Panc1 (cell line): ENCODE data around the gene NEK4. TPM values are rescaled to one million over a fixed set of nuclear protein-coding genes. Genes with fewer than 3 reads are reported as not detected.
A peak's percentile ranks its signal among the peaks of the same experiment; 100 is the strongest.

Source experiments
- ATAC-seq: fragments of 200-7000 bp; cut with Tn5 transposase; 2 replicates; pipeline ENCODE4 v1.9.1; 2020; ENCODE audit warnings: mild to moderate bottlenecking, moderate library complexity
- BruUV-seq: library from RNA; stranded (reverse); fragments of 400-500 nt; replicated peaks from 2 replicates; lab custom pipeline; 2021; lab: Mats Ljungman, UMichigan
- CTCF ChIA-PET: fragments of 300-600 bp; sonication (Branson Sonifier 250); formaldehyde crosslinking; loops from one replicate; lab custom pipeline; 2022; ENCODE audit warnings: antibody characterized with exemption; lab: Charles Lee
- POLR2A ChIA-PET: fragments of 300-600 bp; sonication (Branson Sonifier 250); formaldehyde crosslinking; loops from one replicate; lab custom pipeline; 2022; ENCODE audit warnings: antibody characterized with exemption; lab: Charles Lee
- DNase-seq: peaks from one replicate; pipeline ENCODE4 v3.0.0-alpha.2; 2010; ENCODE audit warnings: low read depth, low spot score
- H3K27ac ChIP-seq: 2 replicates; pipeline ENCODE4 v1.5.1; 2011; ENCODE audit warnings: mild to moderate bottlenecking, low read length, inconsistent platforms
- H3K27me3 ChIP-seq: fragments of 200-500 bp; sonication (Bioruptor generic); 2 replicates; pipeline ENCODE4 v1.6.0; 2014; ENCODE audit warnings: low read length, inconsistent platforms; ENCODE audit not compliant: control insufficient read depth, insufficient read depth
- H3K36me3 ChIP-seq: fragments of 200-500 bp; sonication (Bioruptor generic); 2 replicates; pipeline ENCODE4 v1.5.1; 2014; ENCODE audit warnings: inconsistent platforms, mild to moderate bottlenecking, low read length, moderate library complexity; ENCODE audit not compliant: control insufficient read depth, insufficient read depth
- H3K4me1 ChIP-seq: 2 replicates; pipeline ENCODE4 v1.5.1; 2011; ENCODE audit warnings: inconsistent platforms, mild to moderate bottlenecking, low read length, moderate library complexity; ENCODE audit not compliant: control insufficient read depth, insufficient read depth
- H3K4me3 ChIP-seq, 2 experiments: 2 replicates each; pipeline ENCODE4 v1.5.1; 2011 to 2012; ENCODE audit warnings: low read depth in 2 of 2, low read length in 2 of 2, mild to moderate bottlenecking in 2 of 2, inconsistent platforms in 1 of 2, moderate library complexity in 1 of 2
- H3K9me3 ChIP-seq: fragments of 200-500 bp; sonication (Bioruptor generic); 2 replicates; pipeline ENCODE4 v1.5.1; 2014; ENCODE audit warnings: low read depth, mild to moderate bottlenecking, inconsistent platforms, low read length, moderate library complexity; ENCODE audit not compliant: control insufficient read depth, insufficient read depth
- POLR2AphosphoS5 ChIP-seq: IDR thresholded peaks from 2 replicates; pipeline ENCODE4 v1.6.1; 2012; ENCODE audit warnings: mild to moderate bottlenecking, low read depth, low read length, moderate library complexity
- SIN3A ChIP-seq: IDR thresholded peaks from 2 replicates; pipeline ENCODE4 v1.6.1; 2012; ENCODE audit warnings: low read depth, mild to moderate bottlenecking, low read length, moderate library complexity, borderline replicate concordance; ENCODE audit not compliant: insufficient read depth
- TCF7L2 ChIP-seq: IDR thresholded peaks from 2 replicates; pipeline ENCODE4 v1.6.1; 2011; ENCODE audit warnings: mild to moderate bottlenecking, low read depth, low read length, inconsistent platforms
- in situ Hi-C: cut with HindIII; loops from 2 replicates; pipeline ENCODE4 v1.10.0; 2016; ENCODE audit warnings: low sequenced_read_pairs, low pct_unique_long_range_greater_than_20kb
- intact Hi-C: fragments of 100-400 bp; cut with micrococcal nuclease; formaldehyde crosslinking; loops from one replicate; pipeline ENCODE4 v1.10.0; 2022; ENCODE audit not compliant: unreplicated experiment
- total RNA-seq: library from RNA; stranded (reverse); gene quantifications from one replicate; pipeline ENCODE4 v1.2.1, GENCODE V29; 2021; ENCODE audit not compliant: unreplicated experiment
- TF ChIP-seq, protein P1 (sequence below): fragments of 450-650 bp; IDR thresholded peaks from 2 replicates; pipeline ENCODE4 v1.5.1; 2017; ENCODE audit warnings: mild to moderate bottlenecking
- TF ChIP-seq, protein P2 (sequence below), 2 experiments: IDR thresholded peaks; 2 replicates each; pipeline ENCODE4 v1.6.1; 2011 to 2012; ENCODE audit warnings: low read depth in 2 of 2, control low read depth in 1 of 2, low read length in 1 of 2, mild to moderate bottlenecking in 1 of 2, moderate library complexity in 1 of 2; ENCODE audit not compliant: insufficient read depth in 1 of 2

The NEK4 gene
- total RNA-seq, 1 experiment from 2014 or later: 22.9 TPM

- no peaks in the 10 kb centered on the region for H3K27me3 ChIP-seq
- H3K9me3 ChIP-seq: no peaks in the 10 kb centered on the region
- in situ Hi-C loops (no loop called here), intact Hi-C loops (no loop called here)
- CTCF ChIA-PET: no interaction called here
- H3K4me3 ChIP-seq: no peak overlapping the region
- POLR2A ChIA-PET: no interaction called here
- H3K36me3 ChIP-seq: peaks cover 55% of the 10 kb centered on the region
- DNase-seq: no peak
- BruUV-seq: no TSS peak
- peaks cover 14% of the 10 kb centered on the region for H3K4me1 ChIP-seq
- TF ChIP-seq SIN3A (no peak), TCF7L2 (no peak), POLR2AphosphoS5 (no peak)
- TF ChIP-seq, protein P1, sequence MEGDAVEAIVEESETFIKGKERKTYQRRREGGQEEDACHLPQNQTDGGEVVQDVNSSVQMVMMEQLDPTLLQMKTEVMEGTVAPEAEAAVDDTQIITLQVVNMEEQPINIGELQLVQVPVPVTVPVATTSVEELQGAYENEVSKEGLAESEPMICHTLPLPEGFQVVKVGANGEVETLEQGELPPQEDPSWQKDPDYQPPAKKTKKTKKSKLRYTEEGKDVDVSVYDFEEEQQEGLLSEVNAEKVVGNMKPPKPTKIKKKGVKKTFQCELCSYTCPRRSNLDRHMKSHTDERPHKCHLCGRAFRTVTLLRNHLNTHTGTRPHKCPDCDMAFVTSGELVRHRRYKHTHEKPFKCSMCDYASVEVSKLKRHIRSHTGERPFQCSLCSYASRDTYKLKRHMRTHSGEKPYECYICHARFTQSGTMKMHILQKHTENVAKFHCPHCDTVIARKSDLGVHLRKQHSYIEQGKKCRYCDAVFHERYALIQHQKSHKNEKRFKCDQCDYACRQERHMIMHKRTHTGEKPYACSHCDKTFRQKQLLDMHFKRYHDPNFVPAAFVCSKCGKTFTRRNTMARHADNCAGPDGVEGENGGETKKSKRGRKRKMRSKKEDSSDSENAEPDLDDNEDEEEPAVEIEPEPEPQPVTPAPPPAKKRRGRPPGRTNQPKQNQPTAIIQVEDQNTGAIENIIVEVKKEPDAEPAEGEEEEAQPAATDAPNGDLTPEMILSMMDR: no peak
- TF ChIP-seq, protein P2, sequence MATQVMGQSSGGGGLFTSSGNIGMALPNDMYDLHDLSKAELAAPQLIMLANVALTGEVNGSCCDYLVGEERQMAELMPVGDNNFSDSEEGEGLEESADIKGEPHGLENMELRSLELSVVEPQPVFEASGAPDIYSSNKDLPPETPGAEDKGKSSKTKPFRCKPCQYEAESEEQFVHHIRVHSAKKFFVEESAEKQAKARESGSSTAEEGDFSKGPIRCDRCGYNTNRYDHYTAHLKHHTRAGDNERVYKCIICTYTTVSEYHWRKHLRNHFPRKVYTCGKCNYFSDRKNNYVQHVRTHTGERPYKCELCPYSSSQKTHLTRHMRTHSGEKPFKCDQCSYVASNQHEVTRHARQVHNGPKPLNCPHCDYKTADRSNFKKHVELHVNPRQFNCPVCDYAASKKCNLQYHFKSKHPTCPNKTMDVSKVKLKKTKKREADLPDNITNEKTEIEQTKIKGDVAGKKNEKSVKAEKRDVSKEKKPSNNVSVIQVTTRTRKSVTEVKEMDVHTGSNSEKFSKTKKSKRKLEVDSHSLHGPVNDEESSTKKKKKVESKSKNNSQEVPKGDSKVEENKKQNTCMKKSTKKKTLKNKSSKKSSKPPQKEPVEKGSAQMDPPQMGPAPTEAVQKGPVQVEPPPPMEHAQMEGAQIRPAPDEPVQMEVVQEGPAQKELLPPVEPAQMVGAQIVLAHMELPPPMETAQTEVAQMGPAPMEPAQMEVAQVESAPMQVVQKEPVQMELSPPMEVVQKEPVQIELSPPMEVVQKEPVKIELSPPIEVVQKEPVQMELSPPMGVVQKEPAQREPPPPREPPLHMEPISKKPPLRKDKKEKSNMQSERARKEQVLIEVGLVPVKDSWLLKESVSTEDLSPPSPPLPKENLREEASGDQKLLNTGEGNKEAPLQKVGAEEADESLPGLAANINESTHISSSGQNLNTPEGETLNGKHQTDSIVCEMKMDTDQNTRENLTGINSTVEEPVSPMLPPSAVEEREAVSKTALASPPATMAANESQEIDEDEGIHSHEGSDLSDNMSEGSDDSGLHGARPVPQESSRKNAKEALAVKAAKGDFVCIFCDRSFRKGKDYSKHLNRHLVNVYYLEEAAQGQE (IDR thresholded peaks at IDR 0.05; ENCODE audit: insufficient read depth in 1 of 2, low read depth in 2 of 2, low read length in 1 of 2): no peak
- ATAC-seq: no peak
- H3K27ac ChIP-seq: no peak overlapping the region
Observed at GRCh38 chr3:52689151-52689550, 81.6 kb downstream of the NEK4 start.

GRCh38 chr3:52688266-52688665, 82.5 kb downstream of the NEK4 start:
- BruUV-seq: no TSS peak
- H3K4me1 ChIP-seq: peaks cover 15% of the 10 kb centered on the region
- in situ Hi-C loops (no loop called here), intact Hi-C loops (no loop called here)
- no peak overlapping the region for H3K4me3 ChIP-seq
- no peaks in the 10 kb centered on the region for H3K9me3 ChIP-seq
- peaks cover 52% of the 10 kb centered on the region for H3K36me3 ChIP-seq
- POLR2A ChIA-PET: no interaction called here
- ATAC-seq (no peak), DNase-seq (no peak)
- H3K27me3 ChIP-seq: no peaks in the 10 kb centered on the region
- H3K27ac ChIP-seq: peak overlapping the region; percentile 97; the same call in 1 of the 2 replicates
- TF ChIP-seq TCF7L2 (no peak), SIN3A (no peak), POLR2AphosphoS5 (no peak)
- TF ChIP-seq, protein P2 (IDR thresholded peaks at IDR 0.05; ENCODE audit: insufficient read depth in 1 of 2, low read depth in 2 of 2, low read length in 1 of 2): no peak
- TF ChIP-seq, protein P1: no peak
- CTCF ChIA-PET: no interaction called here
